Loucy (cell line): ENCODE data around the gene GRAMD2A.
A peak's percentile ranks its signal among the peaks of the same experiment; 100 is the strongest.

Source experiments
- H2AFZ ChIP-seq: fragments of 200-600 bp; sonication (generic); 2 replicates; pipeline ENCODE4 v1.6.0; 2016; ENCODE audit warnings: antibody characterized with exemption, mild to moderate bottlenecking, low read length, moderate library complexity
- H3F3A ChIP-seq: fragments of 200-600 bp; 2 replicates; pipeline ENCODE4 v1.6.0; 2016; ENCODE audit warnings: antibody characterized with exemption, low read depth, mild to moderate bottlenecking
- H3K27me3 ChIP-seq: fragments of 200-600 bp; sonication (generic); 2 replicates; pipeline ENCODE4 v1.6.1; 2014; ENCODE audit warnings: low read length, mild to moderate bottlenecking; ENCODE audit not compliant: insufficient read depth, poor library complexity, severe bottlenecking
- H3K36me3 ChIP-seq: fragments of 200-600 bp; sonication (generic); 2 replicates; pipeline ENCODE4 v1.6.1; 2016; ENCODE audit warnings: low read length; ENCODE audit not compliant: insufficient read depth
- H3K4me1 ChIP-seq: fragments of 200-600 bp; sonication (generic); 2 replicates; pipeline ENCODE4 v1.5.1; 2014; ENCODE audit warnings: low read length, mild to moderate bottlenecking; ENCODE audit not compliant: insufficient read depth, poor library complexity, severe bottlenecking
- H3K4me2 ChIP-seq: fragments of 200-600 bp; sonication (generic); 2 replicates; pipeline ENCODE4 v1.6.0; 2014; ENCODE audit warnings: antibody characterized with exemption, low read length, low read depth, mild to moderate bottlenecking; ENCODE audit not compliant: poor library complexity, severe bottlenecking
- H3K4me3 ChIP-seq: fragments of 200-600 bp; sonication (generic); 2 replicates; pipeline ENCODE4 v1.5.1; 2014; ENCODE audit warnings: low read length, mild to moderate bottlenecking, mixed read lengths; ENCODE audit not compliant: poor library complexity, severe bottlenecking
- H3K79me2 ChIP-seq: fragments of 200-600 bp; sonication (generic); 2 replicates; pipeline ENCODE4 v1.6.1; 2014; ENCODE audit warnings: low read length; ENCODE audit not compliant: insufficient read depth
- H3K9ac ChIP-seq: fragments of 200-600 bp; sonication (generic); 2 replicates; pipeline ENCODE4 v1.6.0; 2014; ENCODE audit warnings: mild to moderate bottlenecking, low read depth, low read length, moderate library complexity; ENCODE audit not compliant: poor library complexity, severe bottlenecking
- H3K9me2 ChIP-seq: fragments of 200-600 bp; sonication (generic); replicated peaks from 2 replicates; pipeline ENCODE4 v1.6.1; 2016; ENCODE audit warnings: low read depth, low read length, mixed read lengths
- H3K9me3 ChIP-seq: fragments of 200-600 bp; sonication (generic); 2 replicates; pipeline ENCODE4 v1.6.1; 2014; ENCODE audit warnings: mild to moderate bottlenecking, antibody characterized with exemption, low read length, low read depth; ENCODE audit not compliant: insufficient read depth
- H4K20me1 ChIP-seq: fragments of 200-600 bp; sonication (generic); 2 replicates; pipeline ENCODE4 v1.6.0; 2014; ENCODE audit warnings: antibody characterized with exemption, low read length, mild to moderate bottlenecking; ENCODE audit not compliant: insufficient read depth, poor library complexity, severe bottlenecking
- CTCF ChIP-seq: fragments of 200-600 bp; sonication (generic); conservative IDR thresholded peaks from 2 replicates; pipeline ENCODE4 v1.5.1; 2014; ENCODE audit warnings: mild to moderate bottlenecking, antibody characterized with exemption, low read length
- EZH2phosphoT487 ChIP-seq: fragments of 200-600 bp; IDR thresholded peaks from 2 replicates; pipeline ENCODE4 v1.6.1; 2018; ENCODE audit warnings: antibody characterized with exemption, mild to moderate bottlenecking, moderate library complexity, borderline replicate concordance

Gene GRAMD2A

GRCh38 chr15:72229947-72230196, 32.3 kb upstream of the GRAMD2A start:
- Histone ChIP-seq H3K4me3 (peak overlapping the region; percentile 95), H3K9ac (peak overlapping the region; percentile 99), H3K36me3 (peaks cover 9% of the 10 kb centered on the region; the same call in 1 of the 2 replicates), H4K20me1 (peaks cover 60% of the 10 kb centered on the region), H3K27me3 (peaks cover 10% of the 10 kb centered on the region), H3K79me2 (peaks cover 68% of the 10 kb centered on the region), H2AFZ (no peak overlapping the region), H3K9me2 (no peaks in the 10 kb centered on the region), H3K9me3 (no peaks in the 10 kb centered on the region), H3K4me2 (peak overlapping the region; percentile 83), H3K4me1 (peaks cover 46% of the 10 kb centered on the region), H3F3A (peaks cover 20% of the 10 kb centered on the region)
- TF ChIP-seq CTCF (no peak), EZH2phosphoT487 (no peak)

- Histone ChIP-seq H3K9me2 (no peaks in the 10 kb centered on the region), H3K9ac (peak overlapping the region; percentile 99), H3K4me3 (peak overlapping the region; percentile 95), H3K27me3 (peaks cover 10% of the 10 kb centered on the region), H4K20me1 (peaks cover 64% of the 10 kb centered on the region), H3F3A (peaks cover 20% of the 10 kb centered on the region), H3K4me2 (peak overlapping the region; percentile 83), H3K4me1 (peaks cover 50% of the 10 kb centered on the region), H3K9me3 (no peaks in the 10 kb centered on the region), H3K79me2 (peaks cover 73% of the 10 kb centered on the region), H3K36me3 (peaks cover 12% of the 10 kb centered on the region; the same call in 1 of the 2 replicates), H2AFZ (no peak overlapping the region)
- no peak for TF ChIP-seq EZH2phosphoT487
- no peak for TF ChIP-seq CTCF
Measured at GRCh38 chr15:72229076-72229946, 31.7 kb upstream of the GRAMD2A start.

GRCh38 chr15:72227720-72228119, 30.1 kb upstream of the GRAMD2A start:
- peaks cover 20% of the 10 kb centered on the region for H3F3A ChIP-seq
- peaks cover 66% of the 10 kb centered on the region for H3K4me1 ChIP-seq
- TF ChIP-seq CTCF, result no peak
- TF ChIP-seq EZH2phosphoT487, result no peak
- peak overlapping the region; percentile 99 for H3K9ac ChIP-seq
- H3K4me3 ChIP-seq, result peak overlapping the region; percentile 95
- no peaks in the 10 kb centered on the region for H3K9me2 ChIP-seq
- H2AFZ ChIP-seq, result no peak overlapping the region
- H4K20me1 ChIP-seq, result peaks cover 80% of the 10 kb centered on the region
- peaks cover 10% of the 10 kb centered on the region for H3K27me3 ChIP-seq
- H3K9me3 ChIP-seq, result no peaks in the 10 kb centered on the region
- H3K79me2 ChIP-seq, result peaks cover 89% of the 10 kb centered on the region
- H3K36me3 ChIP-seq, result peaks cover 25% of the 10 kb centered on the region; the same call in 1 of the 2 replicates
- peak overlapping the region; percentile 83 for H3K4me2 ChIP-seq
